ENCODE data around the gene MYO3A.

MYO3A gene

DNA sequence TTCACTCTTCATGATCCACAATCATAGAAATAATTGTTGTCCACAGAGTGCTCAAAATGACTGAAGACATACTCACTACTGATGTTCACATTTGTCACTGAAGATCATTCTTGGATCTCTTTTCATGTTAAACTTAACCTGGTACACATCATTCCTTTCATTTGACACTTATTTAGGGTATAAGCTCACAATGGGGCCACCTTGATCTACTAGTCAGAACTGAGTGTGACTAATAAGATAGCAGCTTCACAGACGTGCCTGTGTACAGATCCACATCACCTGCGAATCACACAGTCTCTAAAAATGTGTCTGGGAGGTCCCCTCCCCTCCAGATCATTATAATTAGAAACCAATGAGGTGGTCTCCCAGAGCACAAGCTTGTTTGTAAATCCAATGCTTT, 304.3 kb downstream of the MYO3A start:
- Histone ChIP-seq H3K9me3 (ENCODE audit: control insufficient read depth in 2 of 2, low read length in 2 of 2) (no peaks in the 10 kb centered on the region), H3K27ac (ENCODE audit: low read depth in 2 of 2, low read length in 2 of 2) (no peak overlapping the region), H3K36me3 (ENCODE audit: control insufficient read depth in 2 of 2, insufficient read depth in 2 of 2, low read length in 2 of 2) (no peaks in the 10 kb centered on the region), H3K4me3 (ENCODE audit: low read length in 2 of 2) (no peak overlapping the region), H3K4me1 (ENCODE audit: control insufficient read depth in 2 of 2, insufficient read depth in 2 of 2, low read length in 2 of 2) (no peaks in the 10 kb centered on the region), H3K27me3 (ENCODE audit: control insufficient read depth in 2 of 2, insufficient read depth in 2 of 2, low read length in 2 of 2) (no peaks in the 10 kb centered on the region), H3K9ac (ENCODE audit: low read depth in 1 of 2, low read length in 2 of 2) (no peak overlapping the region)

DNA sequence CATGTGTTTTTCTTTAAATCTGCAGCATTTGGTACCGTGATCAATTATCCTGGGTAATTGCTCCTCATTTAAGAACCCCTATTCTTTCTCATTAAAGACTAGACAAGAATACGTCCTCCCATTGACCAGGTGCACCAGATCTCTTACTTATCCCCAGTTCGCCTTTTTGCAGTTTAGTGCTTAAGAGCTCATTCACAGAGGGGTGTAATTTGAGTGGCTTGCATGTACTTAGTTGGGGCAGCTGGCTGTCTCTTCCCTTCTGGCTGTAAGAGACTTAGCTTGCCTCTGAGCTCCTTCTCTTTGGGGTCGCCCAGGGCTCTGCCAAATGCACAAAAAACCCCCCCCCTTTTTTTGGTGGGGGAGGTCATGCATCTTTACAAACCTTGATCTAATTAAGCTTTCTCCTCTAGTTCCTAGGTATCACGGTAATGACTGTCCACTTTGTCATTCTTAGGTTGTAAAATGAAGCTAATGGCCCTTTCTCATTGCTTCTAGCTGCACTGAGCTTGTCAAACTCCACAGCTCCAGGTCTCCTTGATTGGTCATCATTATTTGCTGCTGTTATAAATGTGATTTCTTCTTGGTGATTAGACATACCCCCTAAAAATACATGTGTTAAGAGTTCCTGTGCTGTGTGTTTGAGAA, 308.8 kb downstream of the MYO3A start:
- H3K4me1 ChIP-seq (ENCODE audit: control insufficient read depth in 2 of 2, insufficient read depth in 2 of 2, low read length in 2 of 2): no peaks in the 10 kb centered on the region
- no peak overlapping the region for H3K9ac ChIP-seq (ENCODE audit: low read depth in 1 of 2, low read length in 2 of 2)
- no peaks in the 10 kb centered on the region for H3K9me3 ChIP-seq (ENCODE audit: control insufficient read depth in 2 of 2, low read length in 2 of 2)
- no peaks in the 10 kb centered on the region for H3K27me3 ChIP-seq (ENCODE audit: control insufficient read depth in 2 of 2, insufficient read depth in 2 of 2, low read length in 2 of 2)
- H3K27ac ChIP-seq (ENCODE audit: low read depth in 2 of 2, low read length in 2 of 2): no peak overlapping the region
- no peak overlapping the region for H3K4me3 ChIP-seq (ENCODE audit: low read length in 2 of 2)
- no peaks in the 10 kb centered on the region for H3K36me3 ChIP-seq (ENCODE audit: control insufficient read depth in 2 of 2, insufficient read depth in 2 of 2, low read length in 2 of 2)

DNA sequence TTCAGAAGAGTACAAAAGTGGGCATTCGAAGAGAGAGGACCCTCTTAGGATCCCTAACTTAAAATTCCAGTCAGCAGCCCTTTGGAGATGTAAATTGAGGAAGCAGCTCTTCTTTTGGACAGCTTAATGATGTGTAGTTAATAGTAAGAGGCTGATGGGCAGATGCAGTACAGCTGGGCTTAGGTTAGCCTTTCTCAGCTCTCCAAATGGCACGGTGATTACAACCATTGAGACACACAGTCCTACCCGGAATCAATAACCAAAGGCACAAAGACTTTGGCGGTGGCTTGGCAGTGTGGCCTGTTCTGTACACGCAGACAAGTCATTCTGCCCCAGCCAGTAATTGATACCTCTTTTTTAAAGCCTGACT, 309.3 kb downstream of the MYO3A start:
- Histone ChIP-seq H3K27ac (ENCODE audit: low read depth in 2 of 2, low read length in 2 of 2) (no peak overlapping the region), H3K4me3 (ENCODE audit: low read length in 2 of 2) (no peak overlapping the region), H3K9me3 (ENCODE audit: control insufficient read depth in 2 of 2, low read length in 2 of 2) (no peaks in the 10 kb centered on the region), H3K4me1 (ENCODE audit: control insufficient read depth in 2 of 2, insufficient read depth in 2 of 2, low read length in 2 of 2) (no peaks in the 10 kb centered on the region), H3K27me3 (ENCODE audit: control insufficient read depth in 2 of 2, insufficient read depth in 2 of 2, low read length in 2 of 2) (no peaks in the 10 kb centered on the region), H3K36me3 (ENCODE audit: control insufficient read depth in 2 of 2, insufficient read depth in 2 of 2, low read length in 2 of 2) (no peaks in the 10 kb centered on the region), H3K9ac (ENCODE audit: low read depth in 1 of 2, low read length in 2 of 2) (no peak overlapping the region)

DNA sequence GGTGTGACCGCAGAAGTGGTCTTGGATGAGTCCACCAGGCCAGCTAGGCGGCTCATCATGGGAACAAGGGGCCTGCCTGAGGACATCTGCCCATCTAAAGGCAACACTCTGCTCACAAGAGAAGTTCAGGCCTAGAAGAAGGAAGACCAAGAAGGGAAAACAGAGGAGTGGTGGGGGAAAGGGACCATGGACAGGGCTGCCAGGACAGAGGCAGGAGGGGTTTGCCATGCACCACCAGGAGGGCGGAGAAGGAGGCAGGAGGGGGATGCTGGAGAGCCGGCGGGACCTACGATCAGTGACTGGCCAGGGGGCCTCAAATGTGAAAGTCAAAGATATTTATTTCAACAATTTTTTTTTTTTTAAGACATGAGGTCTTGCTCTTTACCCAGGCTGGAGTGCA, 315.7 kb downstream of the MYO3A start:
- H3K27me3 ChIP-seq (ENCODE audit: control insufficient read depth in 2 of 2, insufficient read depth in 2 of 2, low read length in 2 of 2): no peaks in the 10 kb centered on the region
- H3K36me3 ChIP-seq (ENCODE audit: control insufficient read depth in 2 of 2, insufficient read depth in 2 of 2, low read length in 2 of 2): no peaks in the 10 kb centered on the region
- H3K4me3 ChIP-seq (ENCODE audit: low read length in 2 of 2): no peak overlapping the region
- H3K9me3 ChIP-seq (ENCODE audit: control insufficient read depth in 2 of 2, low read length in 2 of 2): no peaks in the 10 kb centered on the region
- H3K4me1 ChIP-seq (ENCODE audit: control insufficient read depth in 2 of 2, insufficient read depth in 2 of 2, low read length in 2 of 2): no peaks in the 10 kb centered on the region
- no peak overlapping the region for H3K9ac ChIP-seq (ENCODE audit: low read depth in 1 of 2, low read length in 2 of 2)
- no peak overlapping the region for H3K27ac ChIP-seq (ENCODE audit: low read depth in 2 of 2, low read length in 2 of 2)

DNA sequence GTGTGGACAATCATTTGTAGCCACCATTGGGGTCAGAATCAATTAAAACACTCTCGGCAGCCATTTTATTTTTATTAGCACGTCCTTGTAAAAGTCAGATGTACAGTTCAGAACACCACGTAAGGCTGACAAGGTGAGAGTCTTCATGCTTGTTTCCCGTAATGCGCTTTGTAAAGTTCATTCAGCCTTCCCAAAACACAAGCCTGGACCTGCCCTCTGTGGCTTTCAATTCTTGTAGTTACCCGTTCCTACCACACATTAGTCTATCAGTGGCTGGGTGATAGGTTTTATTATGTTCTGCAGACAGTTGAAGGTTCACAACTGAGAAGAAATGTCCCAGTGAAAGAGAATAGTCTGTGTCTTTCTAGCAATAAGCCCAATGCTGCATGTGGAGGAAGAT, 317.9 kb downstream of the MYO3A start:
- Histone ChIP-seq H3K4me1 (ENCODE audit: control insufficient read depth in 2 of 2, insufficient read depth in 2 of 2, low read length in 2 of 2) (no peaks in the 10 kb centered on the region), H3K4me3 (ENCODE audit: low read length in 2 of 2) (no peak overlapping the region), H3K36me3 (ENCODE audit: control insufficient read depth in 2 of 2, insufficient read depth in 2 of 2, low read length in 2 of 2) (no peaks in the 10 kb centered on the region), H3K9ac (ENCODE audit: low read depth in 1 of 2, low read length in 2 of 2) (no peak overlapping the region), H3K9me3 (ENCODE audit: control insufficient read depth in 2 of 2, low read length in 2 of 2) (no peaks in the 10 kb centered on the region), H3K27me3 (ENCODE audit: control insufficient read depth in 2 of 2, insufficient read depth in 2 of 2, low read length in 2 of 2) (no peaks in the 10 kb centered on the region), H3K27ac (ENCODE audit: low read depth in 2 of 2, low read length in 2 of 2) (no peak overlapping the region)

DNA sequence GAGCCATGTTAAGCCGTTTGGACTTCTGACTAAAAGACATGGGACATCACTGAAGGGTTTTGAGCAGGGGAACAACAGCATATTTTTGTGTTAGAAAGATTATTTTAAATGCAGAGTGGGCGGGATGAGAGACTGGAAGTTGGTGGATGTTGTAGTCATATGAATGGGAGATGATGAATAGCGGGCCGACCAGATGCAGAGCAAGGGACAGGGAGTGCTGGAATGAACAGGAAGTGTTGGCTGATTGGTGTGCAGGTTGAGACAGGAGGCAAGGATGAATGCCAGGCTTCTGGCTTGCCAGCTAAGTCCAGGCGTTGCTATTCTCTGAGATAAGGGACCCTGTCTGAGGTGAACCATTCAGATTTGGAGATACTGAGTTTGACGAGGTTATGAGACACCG, 320.6 kb downstream of the MYO3A start:
- Histone ChIP-seq H3K36me3 (ENCODE audit: control insufficient read depth in 2 of 2, insufficient read depth in 2 of 2, low read length in 2 of 2) (no peaks in the 10 kb centered on the region), H3K9ac (ENCODE audit: low read depth in 1 of 2, low read length in 2 of 2) (no peak overlapping the region), H3K27ac (ENCODE audit: low read depth in 2 of 2, low read length in 2 of 2) (no peak overlapping the region), H3K9me3 (ENCODE audit: control insufficient read depth in 2 of 2, low read length in 2 of 2) (no peaks in the 10 kb centered on the region), H3K4me1 (ENCODE audit: control insufficient read depth in 2 of 2, insufficient read depth in 2 of 2, low read length in 2 of 2) (no peaks in the 10 kb centered on the region), H3K27me3 (ENCODE audit: control insufficient read depth in 2 of 2, insufficient read depth in 2 of 2, low read length in 2 of 2) (no peaks in the 10 kb centered on the region), H3K4me3 (ENCODE audit: low read length in 2 of 2) (no peak overlapping the region)

DNA sequence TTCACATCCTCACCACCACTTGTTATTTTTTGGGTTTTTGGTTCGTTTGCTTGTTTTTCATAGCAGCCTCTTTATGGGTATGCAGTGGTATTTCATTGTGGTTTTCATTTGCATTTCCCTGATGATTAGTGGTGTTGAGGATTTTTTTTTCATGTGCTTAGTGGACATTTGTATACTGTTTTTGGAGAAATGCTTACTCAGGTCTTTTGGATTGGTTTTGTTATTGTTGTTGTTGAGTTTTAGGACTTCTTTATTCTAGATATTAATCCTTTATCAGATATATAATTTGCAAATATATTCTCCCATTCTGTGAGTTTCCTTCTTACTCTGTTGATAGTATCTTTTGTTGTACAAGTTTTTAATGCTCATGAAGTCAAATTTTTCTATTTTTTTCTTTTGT, 325.3 kb downstream of the MYO3A start:
- Histone ChIP-seq H3K4me1 (ENCODE audit: control insufficient read depth in 2 of 2, insufficient read depth in 2 of 2, low read length in 2 of 2) (no peaks in the 10 kb centered on the region), H3K4me3 (ENCODE audit: low read length in 2 of 2) (no peak overlapping the region), H3K9ac (ENCODE audit: low read depth in 1 of 2, low read length in 2 of 2) (no peak overlapping the region), H3K9me3 (ENCODE audit: control insufficient read depth in 2 of 2, low read length in 2 of 2) (no peaks in the 10 kb centered on the region), H3K27me3 (ENCODE audit: control insufficient read depth in 2 of 2, insufficient read depth in 2 of 2, low read length in 2 of 2) (no peaks in the 10 kb centered on the region), H3K36me3 (ENCODE audit: control insufficient read depth in 2 of 2, insufficient read depth in 2 of 2, low read length in 2 of 2) (no peaks in the 10 kb centered on the region), H3K27ac (ENCODE audit: low read depth in 2 of 2, low read length in 2 of 2) (no peak overlapping the region)
